GM12865 (cell line): ENCODE results near the gene TAF11L12.
"Not testable (repeated sequence)": the region's sequence is repeated elsewhere in the genome, so short reads cannot be mapped to it uniquely, and the experiment has no call there.

Experiments
- DNase-seq: peaks from one replicate; pipeline ENCODE4 v3.0.0; 2010; ENCODE audit warnings: low read depth
- H3K4me3 ChIP-seq: 2 replicates; pipeline ENCODE4 v1.5.1; 2011; ENCODE audit warnings: mild to moderate bottlenecking, low read depth, low read length, control low read depth
- TF ChIP-seq, protein P1 (sequence below): IDR thresholded peaks from 2 replicates; pipeline ENCODE4 v1.5.1; 2011; ENCODE audit warnings: low read length, control low read depth, low read depth, inconsistent platforms; ENCODE audit not compliant: insufficient read depth; ENCODE audit errors: missing control alignments

The TAF11L12 gene

DNA sequence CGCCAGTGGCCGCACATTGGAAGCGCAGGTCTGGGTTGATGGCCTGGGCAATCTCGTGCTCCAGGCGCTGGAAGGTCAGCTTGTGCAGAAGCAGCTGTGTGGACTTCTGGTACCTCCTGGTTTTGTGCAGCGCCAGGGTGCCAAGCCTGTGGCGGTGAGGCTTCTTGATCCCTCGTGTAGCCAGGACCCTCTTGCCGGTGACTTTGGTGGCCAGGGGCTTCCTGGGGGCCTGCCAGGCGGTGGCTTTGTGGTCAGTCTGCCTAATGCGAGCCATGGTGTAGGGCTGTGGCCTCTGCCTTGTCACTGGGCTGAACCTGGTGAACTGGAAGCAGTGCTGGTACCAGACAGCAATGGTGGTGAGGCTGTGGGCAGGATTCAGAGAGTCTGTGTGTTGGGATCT lies 15.5 kb downstream of the TAF11L12 start:
- TF ChIP-seq, protein P1, sequence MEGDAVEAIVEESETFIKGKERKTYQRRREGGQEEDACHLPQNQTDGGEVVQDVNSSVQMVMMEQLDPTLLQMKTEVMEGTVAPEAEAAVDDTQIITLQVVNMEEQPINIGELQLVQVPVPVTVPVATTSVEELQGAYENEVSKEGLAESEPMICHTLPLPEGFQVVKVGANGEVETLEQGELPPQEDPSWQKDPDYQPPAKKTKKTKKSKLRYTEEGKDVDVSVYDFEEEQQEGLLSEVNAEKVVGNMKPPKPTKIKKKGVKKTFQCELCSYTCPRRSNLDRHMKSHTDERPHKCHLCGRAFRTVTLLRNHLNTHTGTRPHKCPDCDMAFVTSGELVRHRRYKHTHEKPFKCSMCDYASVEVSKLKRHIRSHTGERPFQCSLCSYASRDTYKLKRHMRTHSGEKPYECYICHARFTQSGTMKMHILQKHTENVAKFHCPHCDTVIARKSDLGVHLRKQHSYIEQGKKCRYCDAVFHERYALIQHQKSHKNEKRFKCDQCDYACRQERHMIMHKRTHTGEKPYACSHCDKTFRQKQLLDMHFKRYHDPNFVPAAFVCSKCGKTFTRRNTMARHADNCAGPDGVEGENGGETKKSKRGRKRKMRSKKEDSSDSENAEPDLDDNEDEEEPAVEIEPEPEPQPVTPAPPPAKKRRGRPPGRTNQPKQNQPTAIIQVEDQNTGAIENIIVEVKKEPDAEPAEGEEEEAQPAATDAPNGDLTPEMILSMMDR = no peak
- H3K4me3 ChIP-seq = no peak overlapping the region
- DNase-seq = no peak

DNA sequence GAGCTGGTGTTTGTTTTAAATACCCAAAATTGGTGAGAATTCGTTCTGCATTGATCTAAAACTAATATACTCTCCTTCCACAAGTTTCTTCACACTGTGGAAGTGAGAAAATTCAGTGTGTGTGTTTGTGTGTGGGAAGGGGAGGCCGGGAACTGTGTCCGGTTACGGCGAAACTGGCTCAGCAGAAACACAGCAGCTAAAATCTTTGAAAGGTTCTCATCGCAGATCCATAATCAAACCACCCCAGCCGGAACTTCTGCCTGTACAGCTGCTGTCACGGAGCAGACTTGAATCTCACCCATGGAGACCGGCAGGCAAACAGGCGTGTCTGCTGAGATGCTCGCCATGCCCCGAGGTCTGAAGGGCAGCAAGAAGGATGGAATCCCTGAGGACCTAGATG lies 21.6 kb downstream of the TAF11L12 start, which contains the start of gene TAF11L13:
Gene TAF11L13, plus strand, starts transcription at position 301 of the 400 bp plus-strand sequence.
- not testable (repeated sequence) for DNase-seq, H3K4me3 ChIP-seq

DNA sequence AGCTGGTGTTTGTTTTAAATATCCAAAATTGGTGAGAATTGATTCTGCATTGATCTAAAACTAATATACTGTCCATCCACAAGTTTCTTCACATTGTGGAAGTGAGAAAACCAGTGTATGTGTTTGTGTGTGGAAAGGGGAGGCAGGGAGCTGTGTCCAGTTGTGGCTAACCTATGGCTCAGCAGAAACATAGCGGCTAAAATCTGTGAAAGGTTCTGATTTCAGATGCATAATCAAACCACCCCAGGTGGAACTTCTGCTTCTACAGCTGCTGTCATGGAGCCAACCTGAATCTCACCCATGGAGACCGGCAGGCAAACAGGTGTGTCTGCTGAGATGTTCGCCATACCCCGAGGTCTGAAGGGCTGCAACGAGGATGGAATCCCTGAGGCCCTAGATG lies 24.0 kb downstream of the TAF11L12 start, which contains the start of gene TAF11L14:
Gene TAF11L14, plus strand, starts transcription at position 301 of the 400 bp plus-strand sequence.
- TF ChIP-seq, protein P1 = no peak
- no peak for DNase-seq
- H3K4me3 ChIP-seq = no peak within 1 kb of the TSS

DNA sequence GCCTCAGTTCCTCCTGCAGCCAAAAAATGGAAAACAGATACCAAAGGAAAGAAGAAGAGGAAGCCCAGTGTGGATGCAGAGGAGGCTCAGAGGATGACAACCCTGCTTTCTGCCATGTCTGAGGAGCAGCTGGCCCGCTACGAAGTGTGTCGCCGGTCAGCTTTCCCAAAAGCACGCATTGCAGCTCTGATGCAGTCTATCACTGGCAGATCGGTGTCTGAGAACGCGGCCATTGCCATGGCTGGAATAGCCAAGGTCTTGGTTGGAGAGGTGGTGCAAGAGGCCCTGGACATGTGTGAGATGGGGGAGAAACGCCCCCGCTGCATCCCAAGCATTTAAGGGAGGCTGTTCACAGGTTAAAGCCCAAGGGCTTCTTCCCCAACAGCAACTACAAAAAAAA lies 39.0 kb downstream of the TAF11L12 start:
- not testable (repeated sequence) for DNase-seq, H3K4me3 ChIP-seq

DNA sequence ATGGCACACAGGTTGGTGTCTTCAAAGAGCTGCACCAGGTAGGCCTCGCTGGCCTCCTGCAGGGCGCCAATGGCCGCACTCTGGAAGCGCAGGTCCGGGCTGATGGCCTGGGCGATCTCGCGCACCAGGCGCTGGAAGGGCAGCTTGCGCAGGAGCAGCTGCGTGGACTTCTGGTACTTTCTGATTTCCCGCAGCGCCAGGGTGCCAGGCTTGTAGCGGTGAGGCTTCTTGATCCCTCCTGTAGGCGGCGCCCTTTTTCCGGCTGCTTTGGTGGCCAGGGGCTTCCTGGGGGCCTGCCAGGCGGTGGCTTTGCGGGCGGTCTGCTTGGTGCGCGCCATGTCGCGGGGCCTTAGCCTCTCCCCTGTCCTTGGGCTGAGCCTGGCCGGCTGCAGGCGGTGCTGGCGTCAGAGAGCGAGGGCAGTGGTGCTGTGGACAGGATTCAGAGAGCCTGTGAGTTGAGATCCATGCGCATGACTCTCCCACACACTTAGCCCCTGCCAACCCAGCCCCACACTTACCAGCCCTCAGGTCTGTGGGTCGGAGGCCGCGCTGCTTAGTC lies 45.1 kb downstream of the TAF11L12 start:
- H3K4me3 ChIP-seq, DNase-seq: not testable (repeated sequence)

DNA sequence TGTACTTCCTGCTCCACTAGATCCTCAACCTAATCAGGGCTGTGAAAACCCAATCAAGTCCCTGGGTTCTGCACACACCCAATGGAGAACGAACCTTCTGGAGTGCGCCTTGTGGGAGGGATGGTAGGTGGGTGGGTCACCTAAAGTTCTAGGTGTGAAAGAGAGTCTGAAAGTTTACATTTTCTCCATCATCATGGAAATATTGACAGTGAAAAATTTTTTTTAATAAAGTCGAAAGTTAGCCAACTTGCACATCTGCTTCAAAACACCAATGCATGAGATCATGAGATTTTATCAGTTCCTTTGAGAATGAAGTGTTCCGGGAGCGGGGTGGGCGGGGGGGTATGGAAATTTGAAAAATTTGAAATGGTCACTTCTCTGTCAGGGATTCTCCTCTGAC lies 45.7 kb downstream of the TAF11L12 start:
- TF ChIP-seq, protein P1 = no peak
- no peak overlapping the region for H3K4me3 ChIP-seq
- DNase-seq = no peak
